TTC549 (cell line): ENCODE data around the gene LRRTM4.
"Not testable (repeated sequence)": the region's sequence is repeated elsewhere in the genome, so short reads cannot be mapped to it uniquely, and the experiment has no call there.

ENCODE experiments used
- FAIRE-seq: peaks from 2 replicates; lab custom pipeline; 2012; peaks lifted over from hg19 to GRCh38; lab: Jason Lieb, UNC

The LRRTM4 gene

DNA sequence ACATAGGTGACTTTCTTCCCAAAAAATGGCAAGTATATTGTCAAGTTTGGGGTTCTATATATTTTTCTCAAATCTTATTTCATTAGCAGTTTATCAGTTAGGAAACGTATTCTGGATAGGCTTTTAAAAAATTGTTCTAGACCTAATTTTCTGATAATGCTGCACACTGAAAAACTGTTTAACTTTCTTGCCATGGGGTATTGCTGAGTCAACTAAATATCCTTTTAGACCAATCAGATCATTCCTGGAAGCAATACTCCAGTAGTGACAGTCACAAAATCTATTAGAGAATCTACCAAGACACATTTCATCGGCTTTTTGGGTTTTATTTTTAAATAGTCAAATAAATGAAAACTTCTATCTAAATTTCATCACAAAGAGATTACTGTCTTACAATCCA lies 440.6 kb downstream of the LRRTM4 start:
- no peak for FAIRE-seq

GRCh38 chr2:77064324-77064723 lies 457.9 kb downstream of the LRRTM4 start:
- FAIRE-seq, result no peak

DNA sequence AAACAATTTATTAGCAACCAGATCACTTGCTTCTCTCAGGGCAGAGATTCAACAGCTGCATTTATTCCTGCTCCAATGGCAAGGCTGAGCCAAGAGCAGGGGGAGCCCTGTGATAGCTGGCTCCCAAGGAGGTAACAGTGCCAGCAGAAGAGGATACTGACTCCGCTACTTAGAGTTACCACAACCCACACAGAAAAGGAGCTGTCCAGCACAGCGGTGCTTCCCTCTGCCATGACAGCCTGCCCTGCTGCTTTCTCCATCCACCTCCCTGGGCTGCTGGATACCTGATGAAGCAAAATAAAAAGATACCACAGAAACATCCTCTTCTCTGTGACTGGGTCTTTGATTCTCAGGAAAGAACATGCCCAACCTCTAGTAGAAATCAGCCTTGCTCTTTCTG lies 467.2 kb downstream of the LRRTM4 start:
- FAIRE-seq, result no peak

GRCh38 chr2:77046339-77046738 lies 475.8 kb downstream of the LRRTM4 start:
- FAIRE-seq, result no peak

GRCh38 chr2:77045456-77045855 lies 476.7 kb downstream of the LRRTM4 start:
- FAIRE-seq, result not testable (repeated sequence)

DNA sequence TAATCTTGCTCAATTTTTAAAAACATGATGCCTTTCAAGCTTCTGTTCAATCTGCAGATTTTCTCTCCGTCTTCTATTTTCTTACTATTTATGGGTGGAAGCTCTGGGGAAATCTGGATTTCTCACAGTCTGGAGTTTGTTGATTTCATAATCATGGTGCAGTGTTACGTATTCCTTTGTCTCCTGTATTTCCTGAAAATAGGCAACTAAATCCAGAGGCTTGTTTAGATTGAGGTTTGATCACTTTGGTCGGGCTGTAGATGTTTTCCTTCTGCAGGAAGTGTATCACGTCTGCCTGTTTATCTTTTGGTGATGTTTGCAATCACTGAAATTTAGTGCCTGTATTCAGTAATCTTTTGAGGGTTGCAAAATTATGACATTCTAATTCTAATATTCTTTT lies 487.7 kb downstream of the LRRTM4 start:
- FAIRE-seq, result no peak

DNA sequence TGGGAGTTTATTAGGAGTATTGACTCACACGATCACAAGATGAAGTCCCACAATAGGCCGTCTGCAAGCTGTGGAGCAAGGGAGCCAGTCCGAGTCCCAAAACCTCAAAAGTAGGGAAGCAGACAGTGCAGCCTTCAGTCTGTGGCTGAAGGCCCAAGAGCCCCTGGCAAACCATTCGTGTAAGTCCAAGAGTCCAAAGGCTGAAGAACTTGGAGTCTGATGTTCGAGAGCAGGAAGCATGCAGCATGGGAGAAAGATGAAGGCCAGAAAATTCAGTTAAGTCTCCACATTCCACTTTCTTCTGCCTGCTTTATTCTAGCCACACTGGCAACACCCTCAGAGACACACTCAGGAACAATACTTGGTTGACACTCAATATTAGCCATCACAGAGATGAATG lies 492.9 kb downstream of the LRRTM4 start:
- not testable (repeated sequence) for FAIRE-seq

GRCh38 chr2:77028032-77028600 lies 494.1 kb downstream of the LRRTM4 start:
- no peak for FAIRE-seq

DNA sequence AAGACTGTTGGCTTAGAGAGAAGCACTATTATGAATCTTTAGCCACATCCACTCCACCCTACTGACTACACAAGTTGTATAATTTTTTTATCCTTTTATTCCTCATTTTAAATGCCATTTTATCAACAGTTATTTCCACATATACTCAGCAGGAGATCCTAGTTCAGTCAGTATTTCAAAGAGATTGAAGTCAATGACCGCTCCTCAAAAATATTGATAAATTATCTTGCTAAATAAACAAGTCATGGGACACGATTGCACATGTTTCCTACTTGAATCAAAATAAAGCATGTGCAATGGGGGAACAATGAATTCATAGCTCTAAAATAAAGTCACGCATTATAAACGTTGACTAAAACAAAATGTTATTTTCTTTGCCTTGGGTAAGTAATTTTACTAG lies 496.5 kb downstream of the LRRTM4 start:
- no peak for FAIRE-seq

GRCh38 chr2:77021161-77021560 lies 501.0 kb downstream of the LRRTM4 start:
- no peak for FAIRE-seq

- no peak for FAIRE-seq
These were observed 504.0 kb downstream of the LRRTM4 start for GRCh38 chr2:77018219-77018618.

DNA sequence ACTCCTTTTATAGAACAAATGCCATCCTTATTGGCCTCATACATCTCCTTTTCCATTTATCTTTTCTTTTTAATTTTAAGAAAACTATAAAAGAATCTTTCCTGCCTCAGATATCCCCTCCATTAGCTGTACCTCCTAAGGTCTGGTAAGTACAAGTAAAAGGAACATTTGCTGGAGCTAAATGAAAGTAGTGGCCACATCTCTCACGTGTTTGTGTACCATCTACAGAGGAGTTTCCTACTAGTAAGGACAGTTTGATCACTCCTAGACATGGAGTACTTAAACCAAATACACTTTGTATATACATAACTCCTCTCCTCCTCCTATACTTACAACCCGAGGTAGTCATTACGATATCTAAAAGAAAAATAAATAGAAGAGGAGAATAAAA lies 504.8 kb downstream of the LRRTM4 start:
- no peak for FAIRE-seq

GRCh38 chr2:77016443-77017354 lies 505.5 kb downstream of the LRRTM4 start:
- no peak for FAIRE-seq

DNA sequence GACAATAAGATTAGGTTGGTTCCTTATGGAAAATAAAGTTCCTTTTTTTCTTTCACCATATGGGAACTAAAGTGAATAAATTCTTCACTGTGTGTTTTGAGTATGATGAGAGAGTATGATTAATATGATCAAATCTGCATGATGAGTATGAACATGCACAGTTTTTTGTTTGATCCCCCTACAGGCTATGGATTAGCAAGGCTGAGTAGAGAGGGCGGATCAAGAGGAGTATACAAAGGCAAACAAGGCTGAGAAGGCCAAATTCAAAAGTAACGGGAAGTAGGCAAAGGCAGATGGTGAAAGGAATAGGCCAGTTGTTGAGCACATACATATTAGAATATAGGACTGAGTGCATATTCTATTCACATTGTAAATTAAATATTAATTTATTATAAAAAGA lies 508.2 kb downstream of the LRRTM4 start:
- FAIRE-seq, result no peak

DNA sequence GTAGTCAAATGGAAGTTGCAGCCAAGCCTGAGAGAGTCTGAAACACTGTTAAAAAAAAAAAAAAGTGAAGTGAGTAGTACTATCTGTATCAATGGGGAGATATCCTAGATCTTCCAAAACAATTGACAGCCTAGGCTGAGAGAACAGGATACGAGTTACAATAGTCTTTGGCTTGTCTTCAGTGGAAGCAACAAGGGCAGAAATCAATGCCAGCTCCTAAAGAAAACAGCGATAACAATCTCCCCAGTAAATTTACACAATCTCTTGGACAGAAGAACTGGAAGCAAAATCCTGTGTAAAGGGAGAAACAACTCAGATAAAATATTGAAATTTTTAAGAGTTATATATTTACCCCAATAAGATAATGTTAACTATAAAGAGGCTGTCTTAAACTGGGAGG lies 508.7 kb downstream of the LRRTM4 start:
- FAIRE-seq, result no peak

- FAIRE-seq, result no peak
These were observed 512.9 kb downstream of the LRRTM4 start for GRCh38 chr2:77009307-77009706.

DNA sequence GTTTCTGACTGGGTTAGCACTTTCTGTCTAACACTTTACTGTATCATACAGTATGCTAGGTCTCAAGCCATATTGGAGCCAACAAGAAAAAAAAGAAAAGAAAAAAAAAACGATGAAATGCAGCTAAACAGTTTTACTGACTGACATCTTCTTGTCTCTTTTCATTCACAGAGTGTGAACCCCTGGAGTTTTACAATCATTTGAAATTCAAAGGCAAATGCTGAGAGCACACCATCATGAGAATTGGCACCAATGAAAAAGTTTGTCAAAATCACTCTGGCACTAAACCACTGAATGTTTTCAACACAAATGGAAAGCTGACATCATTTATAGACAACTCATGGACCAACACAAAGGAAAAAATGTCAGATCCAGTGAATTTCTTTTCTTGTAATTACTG lies 513.3 kb downstream of the LRRTM4 start:
- no peak for FAIRE-seq

DNA sequence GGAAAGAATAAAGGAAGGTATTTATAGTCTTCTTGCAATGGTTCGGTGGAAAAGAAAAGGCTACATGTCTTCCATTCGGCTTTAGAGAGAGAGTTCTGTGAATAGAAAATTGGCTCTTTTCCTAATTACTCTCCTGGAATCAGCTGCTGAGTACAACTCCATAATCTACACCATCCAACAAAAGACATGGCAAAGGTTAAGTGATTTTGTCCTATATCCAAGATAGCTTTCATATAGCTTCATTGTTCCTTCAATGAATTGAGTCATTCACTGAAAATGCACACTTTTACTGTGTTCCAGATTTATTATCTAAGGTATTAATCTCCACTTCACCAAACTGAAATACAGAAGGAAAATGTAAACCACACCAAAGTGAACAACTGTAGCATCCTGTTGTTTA lies 514.5 kb downstream of the LRRTM4 start:
- no peak for FAIRE-seq

- FAIRE-seq, result no peak
These were observed 516.7 kb downstream of the LRRTM4 start for GRCh38 chr2:77005522-77005921.

GRCh38 chr2:77001895-77002294 lies 520.3 kb downstream of the LRRTM4 start:
- FAIRE-seq, result no peak

DNA sequence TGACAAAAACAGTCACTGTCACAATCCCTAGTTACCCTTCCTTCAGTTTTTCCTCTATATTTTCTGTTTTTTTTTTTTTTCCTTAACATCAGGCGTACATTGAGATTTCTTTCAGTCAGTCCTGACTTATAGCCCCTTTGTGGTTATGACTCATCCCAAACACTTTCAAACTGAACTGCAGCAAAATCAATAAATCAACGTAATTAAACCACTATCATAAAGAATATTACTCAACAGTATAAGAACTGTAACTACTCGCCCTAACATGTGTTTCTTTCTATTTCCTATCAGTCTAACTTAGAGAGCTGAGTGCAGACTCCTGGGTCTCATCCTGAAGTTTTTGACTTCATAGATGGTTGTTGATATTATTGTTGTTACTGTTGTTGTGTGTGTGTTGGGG lies 523.5 kb downstream of the LRRTM4 start:
- no peak for FAIRE-seq

- no peak for FAIRE-seq
These were observed 524.0 kb downstream of the LRRTM4 start for GRCh38 chr2:76998152-76998551.

GRCh38 chr2:76997296-76997695 lies 524.9 kb downstream of the LRRTM4 start:
- FAIRE-seq, result no peak
